Measurements from ENCODE around the gene GOLGA6C.

GRCh38 chr15:75232252-75232813 is 25.8 kb upstream of the GOLGA6C start:
- TF ChIP-seq EZH2 (IDR thresholded peaks at IDR 0.05; ENCODE audit: insufficient read depth, poor library complexity, severe bottlenecking) (no peak), EZH2phosphoT487 (IDR thresholded peaks at IDR 0.05; ENCODE audit: insufficient read depth, low read depth) (no peak)

Data from GM23248 (cell line).